ENCODE data around the gene ITGAD.

The ITGAD gene

DNA sequence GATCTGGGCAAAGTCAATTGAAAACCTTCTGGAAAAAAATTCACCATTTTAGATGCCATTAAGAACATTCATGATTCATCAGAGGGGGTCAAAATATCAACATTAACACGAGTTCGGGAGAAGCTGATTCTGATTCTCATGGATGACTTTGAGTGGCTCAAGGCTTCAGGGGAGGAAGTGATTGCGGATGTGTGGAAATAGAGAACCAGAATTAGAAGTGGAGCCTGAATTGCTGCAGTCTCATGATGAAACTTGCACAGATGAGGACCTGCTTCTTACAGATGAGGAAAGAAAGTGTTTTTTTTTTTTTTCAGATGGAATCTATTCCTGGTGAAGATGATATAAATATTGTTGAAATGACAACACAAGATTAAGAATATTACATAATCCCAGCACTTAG is 25.3 kb upstream of the ITGAD start:
- FAIRE-seq: no peak

DNA sequence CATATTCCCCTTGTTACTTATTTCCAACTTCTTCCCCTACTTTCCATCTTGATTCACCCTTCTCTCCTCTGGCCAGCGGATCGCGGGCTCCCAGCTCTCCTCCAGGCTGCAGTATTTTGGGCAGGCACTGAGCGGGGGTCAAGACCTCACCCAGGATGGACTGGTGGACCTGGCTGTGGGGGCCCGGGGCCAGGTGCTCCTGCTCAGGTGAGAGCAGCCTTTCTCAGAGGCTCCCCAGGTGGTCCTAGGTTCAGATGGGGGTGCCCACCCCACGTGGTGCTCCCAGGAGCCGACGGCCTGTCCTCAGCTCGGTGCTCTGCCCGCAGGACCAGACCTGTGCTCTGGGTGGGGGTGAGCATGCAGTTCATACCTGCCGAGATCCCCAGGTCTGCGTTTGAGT is 22.1 kb upstream of the ITGAD start:
- FAIRE-seq: no peak

DNA sequence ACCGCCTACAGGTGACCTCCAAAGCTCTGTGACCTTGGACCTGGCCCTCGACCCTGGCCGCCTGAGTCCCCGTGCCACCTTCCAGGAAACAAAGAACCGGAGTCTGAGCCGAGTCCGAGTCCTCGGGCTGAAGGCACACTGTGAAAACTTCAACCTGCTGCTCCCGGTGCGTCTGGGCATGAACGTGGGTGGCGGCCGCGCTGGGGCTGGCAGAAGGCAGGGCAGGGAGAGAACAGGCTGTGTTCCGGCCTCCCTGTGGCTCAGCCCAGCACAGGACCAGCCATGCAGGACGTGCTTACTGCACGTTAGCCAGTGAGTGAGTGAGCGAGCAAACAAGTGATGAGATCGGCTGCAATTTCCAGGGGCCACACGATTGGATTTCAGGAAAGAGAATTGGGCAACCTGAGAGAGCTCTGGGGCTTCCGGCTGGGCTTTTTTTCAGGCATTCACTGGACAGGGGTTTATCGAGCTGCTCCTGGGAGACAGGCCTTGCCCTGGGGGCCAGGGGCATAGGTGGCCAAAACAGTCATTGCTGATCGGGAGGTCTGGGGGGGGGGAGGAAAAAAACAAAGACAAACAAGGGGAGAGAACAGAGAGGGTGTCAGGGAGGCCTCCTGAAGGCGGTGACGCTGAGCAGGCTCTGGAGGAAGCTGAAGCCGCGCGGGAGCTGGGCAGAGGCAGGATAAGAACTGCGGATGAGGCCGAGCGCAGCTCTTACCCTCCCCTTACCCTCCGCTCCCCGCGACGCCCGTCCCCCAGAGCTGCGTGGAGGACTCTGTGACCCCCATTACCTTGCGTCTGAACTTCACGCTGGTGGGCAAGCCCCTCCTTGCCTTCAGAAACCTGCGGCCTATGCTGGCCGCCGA is 21.3 kb upstream of the ITGAD start:
- no peak for FAIRE-seq

DNA sequence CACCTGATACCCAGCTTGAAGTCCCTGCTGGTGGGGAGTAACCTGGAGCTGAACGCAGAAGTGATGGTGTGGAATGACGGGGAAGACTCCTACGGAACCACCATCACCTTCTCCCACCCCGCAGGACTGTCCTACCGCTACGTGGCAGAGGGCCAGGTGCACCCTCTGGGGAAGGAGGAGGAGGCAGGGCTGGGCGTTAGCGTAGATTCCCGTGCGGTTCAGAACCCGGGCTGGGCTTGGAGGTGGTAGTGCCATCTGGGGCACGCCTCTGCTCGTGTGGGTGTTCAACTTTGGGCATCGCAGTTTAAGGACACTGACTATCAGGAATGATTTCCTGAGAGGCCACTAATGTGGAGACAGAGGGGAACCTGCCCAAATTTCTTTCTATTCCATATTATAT is 19.9 kb upstream of the ITGAD start:
- no peak for FAIRE-seq

DNA sequence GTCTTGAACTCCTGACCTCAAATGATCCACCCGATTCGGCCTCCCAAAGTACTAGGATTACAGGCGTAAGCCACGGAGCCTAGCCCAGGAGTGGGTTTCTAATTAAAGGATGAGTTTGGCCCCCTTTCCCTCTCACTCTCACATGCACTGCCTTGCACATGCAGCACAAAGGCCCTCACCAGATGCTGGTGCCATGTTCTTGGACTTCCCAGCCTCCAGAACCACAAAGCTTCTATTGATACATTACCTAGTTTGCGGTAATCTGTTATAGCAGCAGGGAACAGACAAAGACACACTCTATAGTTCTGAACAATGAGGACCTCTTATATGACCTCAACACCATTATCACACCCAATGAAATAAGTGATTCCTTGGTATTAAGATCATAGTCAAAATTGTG is 17.9 kb upstream of the ITGAD start:
- no peak for FAIRE-seq

DNA sequence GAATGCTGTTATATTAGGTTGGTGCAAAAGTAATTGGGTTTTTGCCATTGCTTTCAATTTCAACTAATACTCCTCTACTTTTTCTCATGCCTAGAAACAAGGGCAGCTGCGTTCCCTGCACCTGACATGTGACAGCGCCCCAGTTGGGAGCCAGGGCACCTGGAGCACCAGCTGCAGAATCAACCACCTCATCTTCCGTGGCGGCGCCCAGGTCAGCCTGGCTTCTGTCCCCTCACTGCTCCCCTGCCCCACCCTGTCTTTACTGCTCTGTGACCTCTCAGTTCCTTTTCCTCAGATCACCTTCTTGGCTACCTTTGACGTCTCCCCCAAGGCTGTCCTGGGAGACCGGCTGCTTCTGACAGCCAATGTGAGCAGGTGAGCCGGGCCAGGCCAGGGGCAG is 16.4 kb upstream of the ITGAD start:
- no peak for FAIRE-seq

DNA sequence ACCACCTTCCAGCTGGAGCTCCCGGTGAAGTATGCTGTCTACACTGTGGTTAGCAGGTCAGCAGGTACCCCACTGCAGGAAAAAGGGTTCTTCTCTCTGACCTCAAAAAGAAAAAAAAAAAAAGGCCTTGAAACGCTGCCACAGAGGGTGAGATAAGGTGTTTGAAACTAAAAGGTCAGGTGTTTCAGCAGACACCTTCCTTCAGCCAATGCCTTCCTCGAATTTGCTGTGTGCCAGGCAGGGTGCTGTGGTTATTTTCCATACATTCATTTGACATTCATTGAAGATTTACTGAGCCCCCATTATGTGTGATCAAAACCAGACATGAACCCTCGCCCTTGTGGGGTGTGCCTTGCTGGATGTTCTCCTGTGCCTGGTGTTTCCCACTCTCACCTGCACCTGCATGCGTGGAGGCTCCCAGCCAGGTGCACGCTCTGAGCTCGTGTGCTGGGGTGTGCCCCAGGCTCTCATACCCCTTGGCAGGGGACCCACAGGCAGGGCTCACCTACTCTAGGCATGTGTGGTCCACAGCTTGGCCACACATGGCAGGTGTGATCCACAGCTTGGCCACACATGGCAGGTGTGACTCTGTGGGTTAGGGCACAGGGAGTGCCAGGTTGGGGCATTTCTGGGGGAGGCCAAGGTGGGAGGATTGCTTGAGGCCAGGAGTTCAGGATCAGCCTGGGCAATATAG is 15.8 kb upstream of the ITGAD start:
- FAIRE-seq: no peak

DNA sequence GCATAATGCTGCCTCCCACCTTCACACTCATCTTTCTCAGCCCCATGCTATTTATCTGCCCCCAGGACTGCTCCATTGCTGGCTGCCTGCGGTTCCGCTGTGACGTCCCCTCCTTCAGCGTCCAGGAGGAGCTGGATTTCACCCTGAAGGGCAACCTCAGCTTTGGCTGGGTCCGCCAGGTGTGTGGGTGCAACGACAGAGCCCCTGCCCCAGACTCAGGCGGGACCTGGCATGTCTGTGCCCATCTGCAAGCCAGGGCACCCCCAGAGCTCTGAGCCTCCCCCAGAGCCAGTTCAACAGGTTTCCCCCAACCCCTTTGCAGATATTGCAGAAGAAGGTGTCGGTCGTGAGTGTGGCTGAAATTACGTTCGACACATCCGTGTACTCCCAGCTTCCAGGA is 12.9 kb upstream of the ITGAD start:
- FAIRE-seq: no peak

DNA sequence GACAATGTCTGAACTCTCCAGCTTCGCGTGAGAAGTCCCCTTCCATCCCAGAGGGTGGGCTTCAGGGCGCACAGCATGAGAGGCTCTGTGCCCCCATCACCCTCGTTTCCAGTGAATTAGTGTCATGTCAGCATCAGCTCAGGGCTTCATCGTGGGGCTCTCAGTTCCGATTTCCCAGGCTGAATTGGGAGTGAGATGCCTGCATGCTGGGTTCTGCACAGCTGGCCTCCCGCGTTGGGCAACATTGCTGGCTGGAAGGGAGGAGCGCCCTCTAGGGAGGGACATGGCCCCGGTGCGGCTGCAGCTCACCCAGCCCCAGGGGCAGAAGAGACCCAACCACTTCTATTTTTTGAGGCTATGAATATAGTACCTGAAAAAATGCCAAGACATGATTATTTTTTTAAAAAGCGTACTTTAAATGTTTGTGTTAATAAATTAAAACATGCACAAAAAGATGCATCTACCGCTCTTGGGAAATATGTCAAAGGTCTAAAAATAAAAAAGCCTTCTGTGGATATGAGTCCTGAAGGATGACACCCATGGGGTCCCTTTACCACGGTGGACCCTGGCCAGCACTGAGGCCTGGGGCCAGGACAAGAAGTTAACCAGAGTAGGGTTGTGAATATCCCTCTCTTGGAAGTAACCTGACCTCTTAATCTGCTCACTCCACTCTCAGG is 10.5 kb upstream of the ITGAD start:
- no peak for FAIRE-seq

DNA sequence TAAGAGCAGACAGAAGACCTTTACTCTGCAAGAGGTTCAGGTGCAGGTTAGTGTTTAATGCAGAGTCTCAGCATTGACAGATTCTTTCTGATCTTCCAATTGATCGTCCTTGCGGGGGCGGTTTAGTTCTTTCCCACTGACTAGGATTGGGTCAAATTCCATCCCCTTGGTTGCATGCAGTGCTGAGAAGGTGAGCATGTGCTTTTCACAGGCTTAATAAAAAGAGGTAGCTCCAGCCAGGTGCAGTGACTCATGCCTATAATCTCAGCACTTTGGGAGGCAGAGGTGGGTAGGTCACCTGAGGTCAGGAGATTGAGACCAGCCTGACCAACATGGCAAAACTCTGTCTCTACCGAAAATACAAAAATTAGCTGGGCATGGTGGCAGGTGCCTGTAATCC is 7.5 kb upstream of the ITGAD start:
- no peak for FAIRE-seq

DNA sequence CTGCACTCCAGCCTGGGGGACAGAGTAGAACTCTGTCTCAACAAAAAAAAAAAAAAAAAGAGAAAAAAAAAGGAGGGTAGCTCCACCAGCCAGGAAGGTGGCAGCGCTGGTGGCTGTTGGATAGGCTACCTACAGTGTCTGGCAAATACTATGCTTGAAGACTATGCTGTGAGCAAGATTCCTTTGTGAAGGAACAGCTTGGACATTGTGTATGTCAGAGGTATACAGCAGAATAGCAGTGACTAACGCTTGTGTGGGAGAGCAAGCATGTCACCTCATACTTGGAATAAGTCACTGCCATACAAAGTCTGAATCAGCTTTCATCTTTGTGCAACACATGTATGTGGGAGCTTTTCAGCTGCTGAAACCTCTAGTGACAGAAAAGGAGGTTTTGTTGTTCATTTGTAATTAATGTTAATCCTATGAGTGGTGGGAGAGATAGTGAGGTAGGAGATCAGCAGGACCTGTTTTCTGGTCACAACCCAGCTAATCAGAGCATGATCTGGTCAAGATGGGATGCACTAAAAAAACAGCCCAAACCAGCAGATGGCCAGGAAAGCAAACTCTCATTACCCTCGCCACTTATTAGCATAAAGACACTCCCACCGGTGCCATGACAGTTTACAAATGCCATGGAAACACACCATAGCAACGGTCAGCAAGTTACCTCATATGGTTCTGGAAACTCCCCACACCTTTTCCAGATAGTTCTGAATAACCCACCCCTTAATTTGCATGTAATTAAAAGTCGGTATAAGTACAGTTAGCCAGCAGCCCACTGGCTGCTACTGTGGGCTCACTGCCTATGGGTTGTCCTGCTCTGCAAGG is 6.8 kb upstream of the ITGAD start:
- no peak for FAIRE-seq

DNA sequence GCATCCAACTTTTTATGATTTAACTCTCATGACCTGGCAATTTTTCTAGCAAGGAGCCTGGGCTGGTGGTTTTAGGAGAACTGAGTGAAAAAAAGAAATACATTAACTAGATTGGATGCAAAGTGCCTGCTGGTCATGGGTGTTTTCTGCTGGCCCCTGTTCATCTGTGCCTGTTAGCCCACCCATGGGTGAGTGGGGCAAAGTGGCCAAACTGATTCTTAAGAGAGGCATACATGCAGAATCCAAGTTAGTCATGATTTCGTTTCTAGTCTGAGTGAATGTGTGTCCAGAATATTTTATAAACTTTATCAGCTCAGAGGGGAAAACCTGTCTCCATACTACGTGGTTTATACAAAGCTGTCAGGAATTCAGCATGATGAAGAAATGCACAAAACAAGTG is 4.6 kb upstream of the ITGAD start:
- no peak for FAIRE-seq

DNA sequence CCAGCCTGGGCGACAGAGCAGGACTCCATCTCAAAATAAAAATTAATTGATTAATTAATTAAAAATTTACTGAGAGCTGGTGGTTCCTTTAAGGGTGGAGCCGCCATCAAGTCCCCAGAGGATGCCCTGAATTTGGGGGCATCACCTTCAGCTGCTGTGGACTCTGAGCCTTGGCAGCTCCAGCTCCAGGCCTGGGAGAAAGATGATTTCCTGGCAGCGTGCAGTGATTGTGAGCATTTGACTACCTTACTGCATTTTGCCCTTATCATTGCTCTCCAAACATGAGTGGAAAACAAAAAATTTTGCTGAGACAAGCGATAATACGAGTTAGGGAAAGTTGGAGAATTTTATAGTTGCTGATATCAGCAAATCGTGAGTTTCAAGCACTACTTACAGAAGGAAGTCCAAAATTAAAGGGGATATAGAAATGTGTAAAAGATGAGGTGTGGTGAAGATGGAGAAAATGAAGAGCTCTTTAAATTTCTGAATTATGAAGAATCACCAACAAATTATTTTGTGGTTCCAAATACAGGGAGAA is 2.6 kb upstream of the ITGAD start:
- no peak for FAIRE-seq

DNA sequence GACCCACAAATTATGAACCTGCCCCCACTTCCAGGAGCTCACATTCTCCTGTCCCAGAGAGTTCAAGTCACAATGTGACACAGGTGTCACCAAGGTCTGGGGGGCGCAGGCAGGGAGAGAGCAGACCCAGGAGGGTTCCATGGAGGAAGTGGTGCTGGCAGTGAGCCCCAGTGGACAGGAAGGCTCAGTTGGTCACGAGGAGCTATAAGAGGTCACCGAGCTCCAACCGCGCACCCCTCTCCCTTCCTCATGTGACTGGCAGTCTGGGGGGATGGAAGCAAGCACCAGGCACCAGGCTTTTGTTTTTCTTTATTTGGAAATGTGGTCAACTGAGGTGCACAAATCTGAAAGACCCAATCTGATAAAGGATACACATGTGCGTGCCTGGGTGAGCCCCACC is 2.5 kb downstream of the ITGAD start:
- no peak for FAIRE-seq

DNA sequence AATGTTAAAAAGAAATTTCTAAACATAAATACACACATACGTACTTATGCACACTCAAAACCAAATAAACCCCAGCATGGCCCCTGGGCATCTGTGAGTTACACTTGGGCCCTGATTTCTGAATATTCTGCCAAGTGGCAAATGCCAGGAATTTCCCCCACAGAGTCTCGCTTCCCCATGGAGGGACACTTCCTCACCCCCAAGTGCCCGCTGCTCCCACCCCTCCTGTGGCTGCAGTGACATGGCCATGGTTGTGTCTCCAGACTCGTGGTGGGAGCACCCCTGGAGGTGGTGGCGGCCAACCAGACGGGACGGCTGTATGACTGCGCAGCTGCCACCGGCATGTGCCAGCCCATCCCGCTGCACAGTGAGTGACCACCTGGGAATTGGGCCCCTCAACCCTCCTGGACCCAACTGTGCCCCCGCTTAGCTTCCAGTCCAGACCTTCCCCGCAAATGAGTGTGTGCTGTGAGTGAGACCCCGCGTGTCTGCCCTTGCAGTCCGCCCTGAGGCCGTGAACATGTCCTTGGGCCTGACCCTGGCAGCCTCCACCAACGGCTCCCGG is 4.0 kb downstream of the ITGAD start:
- FAIRE-seq: no peak

DNA sequence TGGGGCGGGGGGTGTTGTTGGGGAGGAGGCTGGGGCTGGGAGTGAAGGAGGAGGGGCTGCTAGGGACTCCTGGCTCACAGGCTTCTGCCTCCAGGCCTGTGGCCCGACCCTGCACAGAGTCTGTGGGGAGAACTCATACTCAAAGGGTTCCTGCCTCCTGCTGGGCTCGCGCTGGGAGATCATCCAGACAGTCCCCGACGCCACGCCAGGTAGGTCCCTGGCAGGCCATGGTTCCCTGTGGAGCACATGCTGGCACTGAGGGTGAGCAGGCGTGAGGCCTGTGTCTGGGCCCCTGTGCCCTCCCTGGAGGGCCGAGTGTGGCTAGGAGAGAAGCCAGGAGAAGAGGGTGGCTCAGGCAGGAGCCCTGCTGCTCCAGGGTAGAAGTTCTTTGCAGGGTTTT is 4.6 kb downstream of the ITGAD start:
- no peak for FAIRE-seq

DNA sequence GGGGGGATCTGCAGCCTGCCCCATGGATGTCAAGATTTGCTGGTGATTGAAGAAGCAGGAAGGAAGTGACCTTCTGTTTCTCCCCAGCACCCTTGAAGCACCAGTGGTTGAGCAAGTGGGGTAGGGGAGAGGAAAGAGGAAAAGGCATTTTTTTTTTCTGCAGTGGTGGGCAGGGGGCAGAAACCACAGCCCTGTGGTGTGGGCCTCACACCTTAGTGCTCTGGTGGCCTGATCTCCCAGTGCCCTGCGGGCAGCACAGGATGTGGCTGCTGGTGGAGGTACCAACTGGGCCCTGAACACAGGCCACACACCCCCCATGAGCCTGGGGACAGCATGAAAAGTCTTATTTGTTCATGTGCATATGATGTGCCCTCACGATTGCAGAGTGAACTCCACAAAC is 7.1 kb downstream of the ITGAD start:
- no peak for FAIRE-seq

DNA sequence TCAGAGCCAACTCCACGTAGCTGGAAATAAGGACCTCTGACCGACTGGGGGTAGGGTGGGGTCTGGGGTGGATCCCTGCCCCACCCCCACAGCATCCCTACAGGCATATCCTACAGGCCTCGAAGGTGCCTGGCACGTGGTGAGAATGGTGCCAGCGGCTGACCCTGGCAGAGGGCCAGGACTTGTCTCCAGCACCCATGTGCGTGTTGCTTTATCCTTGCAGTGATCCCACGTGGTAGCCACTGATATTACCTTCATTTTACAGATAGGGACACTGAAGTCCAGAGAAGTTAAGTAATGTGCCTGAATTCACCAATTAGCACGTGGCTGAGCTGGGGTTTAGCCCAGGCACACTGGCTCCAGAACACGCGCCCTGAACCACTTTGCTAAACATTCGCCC is 8.3 kb downstream of the ITGAD start:
- FAIRE-seq: no peak

DNA sequence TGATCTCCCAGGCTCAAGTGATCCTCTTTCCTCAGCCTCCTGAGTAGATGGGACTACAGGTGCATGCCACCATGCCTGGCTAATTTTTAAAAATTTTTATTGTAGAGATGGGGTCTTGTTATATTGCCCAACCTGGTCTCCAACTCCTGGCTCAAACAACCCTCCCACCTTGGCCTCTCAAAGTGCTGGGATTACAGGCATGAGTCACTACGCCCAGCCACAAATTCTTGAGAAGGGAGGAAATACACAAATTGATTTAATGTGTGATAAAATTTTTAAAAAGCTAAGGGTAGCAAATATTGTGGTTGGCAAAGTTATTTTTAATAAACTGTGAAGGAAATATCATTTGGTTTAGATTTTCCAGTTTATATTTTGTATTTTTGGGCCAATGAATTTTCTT is 9.6 kb downstream of the ITGAD start:
- no peak for FAIRE-seq

DNA sequence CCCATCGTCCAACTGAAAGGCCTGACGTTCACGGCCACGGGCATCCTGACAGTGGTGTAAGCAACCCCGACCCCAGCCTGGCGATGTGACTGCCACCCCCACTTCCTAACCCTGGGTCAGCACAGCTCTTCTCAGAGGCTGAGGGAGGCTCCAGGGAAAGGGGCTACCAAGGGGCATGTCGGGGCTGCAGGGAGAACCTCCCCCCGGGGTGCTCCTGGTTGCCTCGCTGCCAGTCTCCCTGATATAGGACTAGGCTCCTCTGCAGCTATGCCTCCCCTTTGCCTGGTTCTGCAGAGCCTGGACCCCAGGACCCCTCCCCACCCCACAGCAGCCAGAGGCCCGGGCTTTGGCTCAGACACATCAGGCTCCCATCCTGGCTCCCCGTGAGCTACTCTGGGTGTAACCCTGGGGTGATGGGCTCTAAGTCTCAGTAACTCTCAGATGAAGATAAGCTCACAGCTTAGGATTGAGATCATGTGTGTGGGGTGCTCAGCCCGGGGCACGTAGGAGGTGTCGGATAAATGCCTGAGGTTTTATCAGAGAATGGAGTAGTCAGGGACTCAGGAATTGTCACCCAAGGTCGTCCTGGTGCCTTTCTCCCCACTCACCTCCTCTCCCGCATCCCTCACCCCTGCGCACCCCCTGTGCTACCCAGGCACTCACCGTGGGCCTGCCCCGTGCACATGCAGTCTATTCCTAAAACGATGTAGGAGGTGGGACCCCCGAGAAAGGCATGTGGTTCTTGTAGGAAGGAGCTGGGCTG is 10.6 kb downstream of the ITGAD start:
- no peak for FAIRE-seq

DNA sequence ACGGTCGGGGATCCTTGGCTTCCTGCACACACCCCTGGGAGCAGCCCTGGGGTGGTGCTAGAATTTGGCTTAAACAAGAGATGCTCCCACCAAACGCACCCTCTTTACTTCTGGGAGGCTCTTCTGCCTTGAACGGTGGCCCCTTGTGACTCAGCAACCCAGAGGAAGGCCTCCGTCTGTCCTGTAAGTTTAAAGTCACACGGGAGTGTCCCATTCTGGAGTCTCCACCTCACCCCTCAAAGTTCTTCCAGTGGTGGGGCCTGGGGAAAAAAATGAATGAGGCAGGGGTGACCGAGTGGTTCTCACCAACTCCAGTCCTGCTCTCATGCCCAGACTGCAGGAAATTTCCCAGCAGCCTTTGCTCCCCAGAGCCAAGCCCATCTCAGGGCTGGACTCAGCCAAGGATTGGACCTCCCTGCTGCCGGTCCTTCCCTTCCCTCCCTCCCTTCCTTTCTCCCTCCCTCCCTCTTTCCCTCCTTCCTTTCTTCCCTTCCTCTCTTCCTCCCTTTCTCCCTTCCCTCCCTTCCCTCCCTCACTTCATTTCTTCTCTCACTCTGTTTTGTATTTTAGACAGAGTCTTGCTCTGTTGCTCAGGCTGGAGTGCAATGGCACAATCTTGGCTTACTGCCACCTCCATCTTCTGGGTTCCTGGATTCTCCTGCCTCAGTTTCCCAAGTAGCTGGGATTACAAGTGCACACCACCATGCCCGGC is 11.4 kb downstream of the ITGAD start:
- peak; percentile 62 for FAIRE-seq

All from A204.1 (cell line).